ENCODE results near the gene LTBP3. TPM values are rescaled to one million over a fixed set of nuclear protein-coding genes. Genes with fewer than 3 reads are reported as not detected.

Gene LTBP3
- total RNA-seq, 1 donor from 2014 or later: 22.5 TPM

DNA sequence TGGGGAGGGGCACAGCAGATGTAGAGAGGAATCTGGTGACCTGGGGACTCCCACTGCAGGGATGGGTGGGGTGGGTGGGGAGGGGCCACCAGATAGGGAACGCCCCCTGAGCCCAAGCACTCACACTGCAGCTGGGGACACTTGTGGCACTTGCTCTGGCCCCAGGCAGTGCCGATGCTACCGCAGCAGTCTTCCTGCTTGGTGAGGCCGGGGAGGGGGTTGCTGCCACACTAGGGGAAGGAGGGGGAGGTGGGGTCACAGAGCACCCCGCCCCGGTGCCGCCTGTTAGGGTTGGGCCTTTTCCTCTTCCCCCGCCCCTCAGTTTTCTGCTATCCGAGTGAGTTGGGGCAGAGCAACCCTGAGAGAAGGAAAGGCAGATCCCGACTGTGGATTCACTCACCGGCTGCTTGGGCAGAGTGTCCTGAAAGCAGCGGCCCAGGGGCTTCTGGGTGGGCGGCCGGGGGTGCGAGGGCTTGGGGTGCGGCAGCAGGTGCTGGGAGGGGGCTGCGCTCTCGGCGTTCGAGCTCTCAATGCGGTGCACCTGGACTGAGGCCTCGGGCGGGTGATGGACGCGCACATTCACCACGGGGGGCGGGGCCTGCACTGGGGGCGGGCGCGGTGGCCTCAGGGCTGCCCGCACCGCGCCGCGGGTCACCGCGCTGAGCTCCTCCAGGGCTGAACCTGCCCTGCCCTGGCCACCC is 4.7 kb downstream of the LTBP3 start:
- Mint-ChIP-seq H3K4me1 (peaks cover 47% of the 10 kb centered on the region), H3K4me3 (no peak overlapping the region), H3K27me3 (ENCODE audit: low read depth) (peaks cover 45% of the 10 kb centered on the region), H3K36me3 (ENCODE audit: low read depth) (no peaks in the 10 kb centered on the region), H3K27ac (ENCODE audit: unreplicated experiment) (no peak overlapping the region), H3K9me3 (no peaks in the 10 kb centered on the region)
- no peak for DNase-seq (ENCODE audit: low read depth, low spot score)
- no peak for TF ChIP-seq CTCF (conservative IDR thresholded peaks at IDR 0.05)

- no peaks in the 10 kb centered on the region for H3K9me3 Mint-ChIP-seq
- H3K27ac Mint-ChIP-seq (ENCODE audit: unreplicated experiment): no peak overlapping the region
- peak overlapping the region; percentile 73 for H3K4me3 Mint-ChIP-seq
- DNase-seq (ENCODE audit: low read depth, low spot score): no peak
- H3K4me1 Mint-ChIP-seq: peaks cover 51% of the 10 kb centered on the region
- peaks cover 52% of the 10 kb centered on the region for H3K27me3 Mint-ChIP-seq (ENCODE audit: low read depth)
- no peak for TF ChIP-seq CTCF (conservative IDR thresholded peaks at IDR 0.05)
- no peaks in the 10 kb centered on the region for H3K36me3 Mint-ChIP-seq (ENCODE audit: low read depth)
These were observed 5.7 kb downstream of the LTBP3 start for GRCh38 chr11:65552388-65552951.

- peaks cover 46% of the 10 kb centered on the region for H3K4me1 Mint-ChIP-seq
- peak overlapping the region; percentile 73 for H3K4me3 Mint-ChIP-seq
These were observed 6.4 kb downstream of the LTBP3 start for GRCh38 chr11:65551572-65552387.

DNA sequence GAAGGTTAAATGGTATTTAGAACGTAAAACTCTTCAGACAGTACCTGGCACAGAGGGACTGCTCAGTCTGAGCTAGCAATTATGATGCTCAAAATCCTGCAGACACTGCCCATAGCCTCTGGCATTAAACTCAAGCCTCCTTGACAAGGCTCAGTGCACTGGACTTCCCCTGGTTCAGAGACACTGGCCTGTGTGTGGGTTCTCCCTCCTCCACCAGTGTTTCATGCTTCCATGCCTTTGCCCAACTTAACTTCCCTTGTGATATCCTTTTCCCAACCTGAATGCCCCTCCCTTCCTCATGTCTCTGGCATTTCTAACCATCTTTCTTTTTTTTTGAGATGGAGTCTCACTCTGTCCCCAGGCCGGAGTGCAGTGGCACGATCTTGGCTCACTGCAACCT is 9.1 kb downstream of the LTBP3 start:
- H3K27me3 Mint-ChIP-seq (ENCODE audit: low read depth): peaks cover 61% of the 10 kb centered on the region
- TF ChIP-seq CTCF (conservative IDR thresholded peaks at IDR 0.05): no peak
- no peaks in the 10 kb centered on the region for H3K9me3 Mint-ChIP-seq
- no peaks in the 10 kb centered on the region for H3K36me3 Mint-ChIP-seq (ENCODE audit: low read depth)
- H3K27ac Mint-ChIP-seq (ENCODE audit: unreplicated experiment): no peak overlapping the region
- H3K4me3 Mint-ChIP-seq: no peak overlapping the region
- peaks cover 32% of the 10 kb centered on the region for H3K4me1 Mint-ChIP-seq
- no peak for DNase-seq (ENCODE audit: low read depth, low spot score)

More at GRCh38 chr11:65551572-65552387, 6.4 kb downstream of the LTBP3 start:
- Mint-ChIP-seq H3K27me3 (ENCODE audit: low read depth) (peaks cover 50% of the 10 kb centered on the region), H3K36me3 (ENCODE audit: low read depth) (no peaks in the 10 kb centered on the region), H3K27ac (ENCODE audit: unreplicated experiment) (no peak overlapping the region), H3K9me3 (no peaks in the 10 kb centered on the region)
- TF ChIP-seq CTCF (conservative IDR thresholded peaks at IDR 0.05): peak; percentile 51
- no peak for DNase-seq (ENCODE audit: low read depth, low spot score)

DNA sequence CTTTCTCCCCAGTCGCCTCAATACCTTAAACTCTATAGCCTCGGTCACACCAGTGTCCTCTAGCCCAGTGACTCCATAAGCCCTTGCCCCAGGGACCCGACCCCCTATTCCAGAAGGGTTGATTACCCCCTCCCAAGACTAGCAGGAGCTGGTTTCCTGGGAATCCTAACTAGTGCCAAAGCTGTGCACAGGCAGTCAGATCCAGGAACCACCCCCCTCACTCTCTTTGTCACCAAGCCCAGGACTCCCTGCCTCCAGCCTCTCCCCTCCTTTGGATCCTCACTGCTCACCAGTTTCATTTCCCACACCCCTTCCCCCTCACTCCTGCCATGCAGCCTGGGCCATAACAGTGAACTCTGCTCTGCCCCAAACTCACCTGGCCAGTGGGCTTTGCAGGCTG is 9.8 kb downstream of the LTBP3 start:
- Mint-ChIP-seq H3K4me3 (peak overlapping the region; percentile 44), H3K9me3 (no peaks in the 10 kb centered on the region), H3K27me3 (ENCODE audit: low read depth) (peaks cover 64% of the 10 kb centered on the region), H3K4me1 (peaks cover 34% of the 10 kb centered on the region), H3K36me3 (ENCODE audit: low read depth) (no peaks in the 10 kb centered on the region), H3K27ac (ENCODE audit: unreplicated experiment) (no peak overlapping the region)
- TF ChIP-seq CTCF (conservative IDR thresholded peaks at IDR 0.05): no peak
- no peak for DNase-seq (ENCODE audit: low read depth, low spot score)

Measured in neural crest cell (in vitro differentiated cells).